GM19324 (cell line): ENCODE data around the gene SLC26A11.

Source experiments
- ATAC-seq: cut with Tn5 transposase; IDR thresholded peaks from one replicate; pipeline ENCODE4 v1.9.1; 2021; ENCODE audit warnings: mild to moderate bottlenecking, moderate library complexity; ENCODE audit not compliant: unreplicated experiment, low FRiP score

The SLC26A11 gene

GRCh38 chr17:80220054-80220735 is at the start of gene SLC26A11, which contains the start of gene SGSH:
Gene SLC26A11, plus strand, starts transcription at chr17:80220427. Its CDS starts 1,134 bp downstream, at chr17:80221561.
Gene SGSH, minus strand, starts transcription at chr17:80220333. Its CDS starts 20 bp downstream, at chr17:80220313.
- ATAC-seq, result no peak

DNA sequence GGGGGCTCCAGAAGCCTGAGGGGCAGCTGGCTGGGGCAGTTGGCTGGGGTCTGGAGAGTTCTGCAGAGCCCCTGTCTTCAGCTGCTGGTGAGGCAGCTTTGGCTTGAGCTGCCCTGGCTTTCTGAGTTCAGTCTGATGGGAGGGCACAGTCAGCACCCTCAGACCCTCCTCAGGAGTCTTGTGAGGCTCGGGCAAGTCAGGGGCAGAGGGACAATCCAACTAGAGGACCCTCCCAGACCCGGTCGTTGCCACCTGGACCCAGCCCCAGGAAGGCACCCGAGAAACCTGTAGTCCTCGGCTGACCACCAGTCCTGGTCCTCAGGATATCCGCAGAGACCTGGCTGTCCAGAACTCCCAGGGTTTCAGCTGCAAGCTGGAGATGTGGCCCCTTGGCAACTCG is 48.5 kb upstream of the SLC26A11 start:
- no peak for ATAC-seq

GRCh38 chr17:80173126-80173525 is 47.1 kb upstream of the SLC26A11 start:
- ATAC-seq, result no peak

GRCh38 chr17:80173916-80174315 is 46.3 kb upstream of the SLC26A11 start:
- no peak for ATAC-seq

- no peak for ATAC-seq
These were observed 43.5 kb upstream of the SLC26A11 start for GRCh38 chr17:80176757-80177156.

- ATAC-seq, result no peak
These were observed 42.1 kb upstream of the SLC26A11 start for GRCh38 chr17:80177986-80178595.

- ATAC-seq, result no peak
These were observed 40.0 kb upstream of the SLC26A11 start for GRCh38 chr17:80180192-80180591.

DNA sequence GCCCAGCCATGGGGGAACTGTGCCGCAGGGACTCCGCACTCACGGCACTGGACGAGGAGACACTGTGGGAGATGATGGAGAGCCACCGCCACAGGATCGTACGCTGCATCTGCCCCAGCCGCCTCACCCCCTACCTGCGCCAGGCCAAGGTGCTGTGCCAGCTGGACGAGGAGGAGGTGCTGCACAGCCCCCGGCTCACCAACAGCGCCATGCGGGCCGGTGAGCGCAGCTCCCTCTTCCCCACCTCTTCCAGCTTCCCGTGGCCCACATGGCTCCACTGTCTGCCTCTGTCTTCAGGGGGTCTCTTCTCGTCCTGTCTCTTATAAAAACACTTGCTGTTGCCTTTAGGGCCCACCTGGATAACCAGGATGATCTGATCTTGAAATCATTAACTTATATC is 38.8 kb upstream of the SLC26A11 start:
- ATAC-seq, result no peak

DNA sequence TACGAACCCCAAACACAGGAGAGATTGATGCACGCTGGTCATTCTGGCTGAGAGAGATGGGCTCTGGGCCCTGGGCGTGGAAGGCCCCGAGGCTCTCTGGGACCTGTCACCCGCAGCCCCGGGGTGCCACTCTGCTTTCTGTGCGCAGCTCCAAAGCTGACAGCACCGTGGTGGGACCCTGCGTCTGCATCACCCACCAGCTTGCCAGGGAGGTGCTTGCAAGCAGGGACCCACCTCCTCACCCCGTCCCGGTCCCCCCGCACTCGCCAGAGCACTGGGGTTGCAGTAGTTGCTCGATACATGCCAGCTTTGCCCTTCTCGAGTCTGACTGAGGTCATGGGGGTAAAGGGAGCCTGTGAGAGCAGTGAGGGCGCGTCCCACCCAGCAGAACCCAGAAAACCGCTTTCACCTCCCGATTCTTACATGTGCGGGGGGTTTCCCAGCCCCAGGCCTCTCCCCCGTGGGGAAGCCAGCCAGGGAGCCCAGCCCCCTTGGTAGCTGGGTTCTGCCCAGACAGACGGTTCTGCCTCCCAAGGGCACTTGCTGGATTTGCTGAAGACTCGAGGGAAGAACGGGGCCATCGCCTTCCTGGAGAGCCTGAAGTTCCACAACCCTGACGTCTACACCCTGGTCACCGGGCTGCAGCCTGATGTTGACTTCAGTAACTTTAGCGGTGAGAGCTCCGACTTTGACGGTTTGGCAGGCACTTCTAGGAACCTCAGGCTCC is 37.9 kb upstream of the SLC26A11 start:
- ATAC-seq, result no peak

GRCh38 chr17:80182845-80183223 is 37.4 kb upstream of the SLC26A11 start:
- no peak for ATAC-seq

DNA sequence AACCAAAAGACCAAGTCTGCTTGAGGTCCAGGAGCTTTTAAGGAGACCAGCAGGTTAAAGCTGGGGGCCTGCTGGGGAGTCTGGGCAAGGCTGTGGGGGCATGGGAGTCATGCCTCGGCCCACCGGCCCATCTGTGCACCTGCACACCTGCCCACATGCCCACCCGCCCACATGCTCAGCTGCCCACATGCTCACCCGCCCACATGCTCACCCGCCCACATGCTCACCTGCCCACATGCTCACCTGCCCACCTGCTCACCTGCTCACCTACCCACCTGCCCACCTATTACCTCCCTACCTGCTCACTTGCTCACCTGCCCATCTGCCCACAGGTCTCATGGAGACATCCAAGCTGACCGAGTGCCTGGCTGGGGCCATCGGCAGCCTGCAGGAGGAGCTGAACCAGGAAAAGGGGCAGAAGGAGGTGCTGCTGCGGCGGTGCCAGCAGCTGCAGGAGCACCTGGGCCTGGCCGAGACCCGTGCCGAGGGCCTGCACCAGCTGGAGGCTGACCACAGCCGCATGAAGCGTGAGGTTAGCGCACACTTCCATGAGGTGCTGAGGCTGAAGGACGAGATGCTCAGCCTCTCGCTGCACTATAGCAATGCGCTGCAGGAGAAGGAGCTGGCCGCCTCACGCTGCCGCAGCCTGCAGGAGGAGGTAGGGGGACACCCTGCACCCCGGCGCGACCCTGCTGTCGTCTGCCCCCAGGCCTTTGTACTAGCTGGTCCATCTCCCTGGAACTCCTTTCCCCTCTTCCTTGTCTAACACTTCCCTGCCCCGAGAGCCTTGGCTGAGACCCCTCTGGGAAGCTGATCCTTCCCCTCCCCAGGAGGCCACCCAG is 36.4 kb upstream of the SLC26A11 start:
- ATAC-seq, result no peak

- no peak for ATAC-seq
These were observed 35.9 kb upstream of the SLC26A11 start for GRCh38 chr17:80184423-80184714.

DNA sequence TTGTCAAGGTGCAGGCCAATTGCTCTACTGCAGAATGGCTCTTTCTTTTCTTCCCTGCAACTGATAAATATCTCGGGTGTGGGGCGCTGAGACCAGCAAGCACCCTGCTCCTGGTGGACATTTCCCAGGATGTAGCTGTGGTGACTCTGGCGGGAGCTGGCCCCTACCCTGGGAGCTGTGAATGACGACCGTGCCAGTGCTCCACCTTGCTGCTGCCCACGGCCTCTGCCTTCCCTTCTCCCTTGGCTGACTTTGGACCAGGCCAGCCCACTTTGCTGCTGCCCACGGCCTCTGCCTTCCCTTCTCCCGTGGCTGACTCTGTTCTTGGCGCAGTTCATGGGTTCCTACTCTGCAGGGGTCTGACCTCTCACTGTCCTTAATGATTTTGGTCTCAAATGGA is 34.3 kb upstream of the SLC26A11 start:
- ATAC-seq, result no peak

GRCh38 chr17:80187090-80187489 is 33.1 kb upstream of the SLC26A11 start:
- no peak for ATAC-seq

GRCh38 chr17:80187515-80187941 is 32.7 kb upstream of the SLC26A11 start:
- no peak for ATAC-seq

- no peak for ATAC-seq
These were observed 30.6 kb upstream of the SLC26A11 start for GRCh38 chr17:80189611-80190010.

DNA sequence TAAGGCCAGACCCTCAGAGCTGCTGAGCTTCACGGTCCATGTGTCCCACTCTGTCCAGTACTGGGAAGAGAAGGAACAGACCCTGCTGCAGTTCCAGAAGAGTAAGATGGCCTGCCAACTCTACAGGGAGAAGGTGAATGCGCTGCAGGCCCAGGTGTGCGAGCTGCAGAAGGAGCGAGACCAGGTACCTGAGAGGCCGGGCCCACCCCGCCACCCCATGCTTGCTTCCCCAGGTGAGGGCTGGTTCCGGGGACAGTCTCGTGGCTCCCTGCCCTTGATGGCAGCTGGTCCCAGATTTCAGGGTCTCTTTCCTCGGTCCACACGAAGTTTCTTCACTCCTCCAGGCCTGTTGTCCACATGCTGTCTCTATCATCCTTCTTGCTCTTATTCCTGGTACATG is 29.5 kb upstream of the SLC26A11 start:
- no peak for ATAC-seq

DNA sequence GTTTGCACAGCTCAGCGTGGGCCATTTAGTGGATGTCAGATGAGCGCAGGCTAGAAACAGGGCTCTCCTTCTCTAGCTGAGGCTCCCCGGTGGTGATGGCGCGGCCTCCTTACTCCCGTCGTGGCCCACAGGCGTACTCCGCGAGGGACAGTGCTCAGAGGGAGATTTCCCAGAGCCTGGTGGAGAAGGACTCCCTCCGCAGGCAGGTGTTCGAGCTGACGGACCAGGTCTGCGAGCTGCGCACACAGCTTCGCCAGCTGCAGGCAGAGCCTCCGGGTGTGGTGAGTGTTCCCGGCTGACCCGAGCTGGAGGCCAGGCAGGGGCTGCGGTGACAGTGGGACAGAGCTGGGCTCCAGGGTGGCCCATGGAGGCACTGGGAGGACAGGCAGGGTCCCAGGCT is 29.0 kb upstream of the SLC26A11 start:
- no peak for ATAC-seq

- ATAC-seq, result no peak
These were observed 28.2 kb upstream of the SLC26A11 start for GRCh38 chr17:80191865-80192661.

- no peak for ATAC-seq
These were observed 25.1 kb upstream of the SLC26A11 start for GRCh38 chr17:80195141-80195540.
